Measurements from ENCODE around the gene CD58.

Gene CD58

GRCh38 chr1:116538544-116538943 is 32.3 kb downstream of the CD58 start:
- no peak for DNase-seq

DNA sequence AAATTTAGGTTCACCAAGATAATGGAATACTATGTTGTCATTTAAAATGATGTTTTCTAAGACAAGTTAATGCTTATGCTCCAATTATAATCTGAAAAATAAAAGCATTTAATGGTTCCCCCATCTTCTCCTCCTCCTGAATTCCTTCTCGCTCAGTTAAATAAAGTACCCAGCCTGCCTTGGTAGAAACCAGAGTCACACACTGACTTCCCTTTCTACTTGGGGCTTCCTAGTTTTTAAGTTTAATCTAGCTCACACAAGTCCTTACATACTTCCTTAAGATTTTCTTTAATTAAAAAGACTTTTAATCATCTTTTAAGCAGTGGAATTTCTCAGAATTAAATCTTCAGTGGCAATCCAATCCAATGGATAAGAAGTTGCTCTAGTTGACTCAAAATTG is 32.9 kb downstream of the CD58 start:
- no peak for DNase-seq

GRCh38 chr1:116537040-116537831 is 33.6 kb downstream of the CD58 start:
- DNase-seq = no peak

GRCh38 chr1:116534014-116534739 is 36.6 kb downstream of the CD58 start:
- no peak for DNase-seq

GRCh38 chr1:116533429-116533820 is 37.4 kb downstream of the CD58 start:
- DNase-seq = no peak

GRCh38 chr1:116532671-116533428 is 38.0 kb downstream of the CD58 start:
- DNase-seq = no peak

DNA sequence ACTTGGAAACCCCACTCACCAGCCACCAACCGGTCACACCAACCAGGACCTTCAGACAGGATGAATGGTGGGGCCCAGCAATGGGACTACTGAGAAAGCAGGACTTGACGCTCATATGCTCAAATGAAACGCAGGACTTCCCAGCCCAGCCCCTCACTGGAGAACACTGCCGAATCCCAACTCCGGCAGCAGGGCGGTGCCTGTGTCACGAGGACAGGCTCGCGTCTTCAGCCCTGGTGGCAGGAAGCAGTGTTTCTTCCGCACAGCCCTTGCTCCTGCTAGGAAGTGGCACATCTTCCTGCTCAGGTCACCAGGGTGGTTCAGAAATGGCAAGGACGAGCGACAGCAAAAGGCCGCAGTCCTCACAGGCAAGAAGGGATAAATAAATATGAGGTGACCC is 38.9 kb downstream of the CD58 start:
- DNase-seq = no peak

DNA sequence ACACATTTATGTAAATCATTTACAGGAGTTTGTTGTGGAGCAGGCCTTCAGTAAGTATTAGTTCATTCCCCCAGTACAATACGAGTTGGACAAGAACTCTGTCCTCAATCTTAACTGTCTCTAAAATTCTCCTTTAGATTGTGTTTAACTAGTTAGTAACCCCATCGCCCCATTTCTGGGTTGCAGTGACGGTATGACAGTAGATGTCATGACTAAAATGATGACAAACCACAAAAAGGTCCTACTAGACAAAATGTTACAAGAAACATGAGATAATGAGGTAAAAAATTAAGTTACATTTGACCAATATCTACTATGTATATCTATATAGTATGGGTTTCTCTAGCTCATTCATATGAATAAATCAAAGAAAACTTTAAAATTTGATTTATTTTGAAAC is 41.1 kb downstream of the CD58 start:
- DNase-seq = no peak

DNA sequence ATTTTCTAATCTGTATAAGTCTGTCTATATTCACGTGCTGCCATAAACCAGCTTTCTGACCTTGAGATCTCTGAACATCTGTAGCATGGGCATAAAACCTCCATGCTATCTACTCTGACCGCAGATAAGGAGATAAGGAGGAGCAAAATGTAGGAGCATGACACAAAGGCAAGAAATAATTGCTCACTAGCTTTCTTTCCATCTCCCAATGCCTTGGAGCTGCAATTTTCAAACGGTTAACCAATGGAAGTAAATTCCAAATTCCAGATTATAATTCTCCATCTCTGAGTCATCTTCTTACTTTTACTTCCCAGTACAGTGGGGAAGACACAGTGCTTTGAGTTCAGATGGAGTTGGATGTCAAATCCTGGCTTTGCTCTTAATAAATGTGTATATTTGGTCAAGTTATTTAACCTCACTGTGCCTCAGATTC is 41.6 kb downstream of the CD58 start:
- DNase-seq = no peak

- DNase-seq = no peak
Measured at GRCh38 chr1:116528329-116529083, 42.3 kb downstream of the CD58 start.

- no peak for DNase-seq
Measured at GRCh38 chr1:116525440-116525839, 45.4 kb downstream of the CD58 start.

GRCh38 chr1:116521186-116521585 is 49.6 kb downstream of the CD58 start:
- DNase-seq = no peak

- no peak for DNase-seq
Measured at GRCh38 chr1:116518400-116518799, 52.4 kb downstream of the CD58 start.

DNA sequence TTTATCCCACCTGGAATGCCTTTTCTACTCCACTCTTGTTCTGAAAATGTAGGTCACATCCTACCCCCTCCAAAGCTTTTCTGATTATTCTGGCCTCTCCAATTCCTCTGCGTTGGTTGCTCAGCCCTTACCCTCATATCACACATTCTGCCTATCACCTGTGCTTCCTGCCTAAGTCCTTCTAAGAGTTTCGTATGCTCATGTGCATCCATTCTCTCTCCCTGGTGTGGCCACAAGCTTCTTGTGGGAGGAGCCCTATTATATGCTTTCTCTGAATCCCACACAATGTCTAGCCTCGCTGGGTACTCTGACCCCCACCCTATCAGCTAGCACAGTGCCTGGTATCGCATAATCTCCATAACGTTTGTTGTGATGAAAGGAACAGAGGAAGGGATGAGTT is 54.2 kb downstream of the CD58 start:
- no peak for DNase-seq

DNA sequence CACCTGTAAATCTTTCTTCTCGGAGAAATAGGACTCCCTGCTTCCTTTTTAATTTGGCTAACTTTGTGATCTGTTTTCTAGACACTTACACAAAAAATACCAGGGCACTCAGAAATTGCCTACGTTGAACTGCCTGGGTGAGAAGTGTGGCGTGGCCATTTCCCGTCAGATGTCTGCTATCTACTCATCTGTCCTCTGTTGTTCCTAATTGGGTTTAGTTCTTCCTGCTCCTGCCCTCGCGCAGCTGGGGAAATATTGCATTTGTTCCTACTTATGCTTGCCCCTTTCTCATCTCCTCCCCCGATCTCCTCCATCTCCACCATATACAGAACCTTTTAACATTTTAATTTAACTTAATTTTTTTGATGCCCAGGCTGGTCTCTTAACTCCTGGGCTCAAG is 55.1 kb downstream of the CD58 start:
- DNase-seq = no peak

GRCh38 chr1:116514708-116515525 is 55.9 kb downstream of the CD58 start:
- peak; percentile 33 for DNase-seq

DNA sequence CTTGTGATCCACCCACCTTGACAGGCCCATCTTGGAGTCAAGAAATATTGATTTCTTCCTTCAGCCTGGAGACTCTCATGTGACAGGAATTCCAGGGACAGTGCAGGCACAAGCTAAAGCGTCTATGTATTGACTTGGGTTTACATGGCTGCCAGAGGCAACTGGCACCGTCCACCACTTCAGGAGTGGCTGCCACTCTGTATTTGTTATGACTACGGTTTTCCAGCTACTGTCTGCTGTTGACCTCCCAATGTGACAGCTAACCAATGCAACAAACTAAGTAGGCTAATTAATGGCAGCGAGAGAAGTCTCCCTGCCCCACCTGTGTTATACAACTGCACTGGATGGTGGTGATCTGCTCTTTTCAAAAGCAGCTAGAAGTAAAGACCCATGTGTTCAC is 56.9 kb downstream of the CD58 start:
- no peak for DNase-seq

- DNase-seq = no peak
Measured at GRCh38 chr1:116511459-116512019, 59.3 kb downstream of the CD58 start.

DNA sequence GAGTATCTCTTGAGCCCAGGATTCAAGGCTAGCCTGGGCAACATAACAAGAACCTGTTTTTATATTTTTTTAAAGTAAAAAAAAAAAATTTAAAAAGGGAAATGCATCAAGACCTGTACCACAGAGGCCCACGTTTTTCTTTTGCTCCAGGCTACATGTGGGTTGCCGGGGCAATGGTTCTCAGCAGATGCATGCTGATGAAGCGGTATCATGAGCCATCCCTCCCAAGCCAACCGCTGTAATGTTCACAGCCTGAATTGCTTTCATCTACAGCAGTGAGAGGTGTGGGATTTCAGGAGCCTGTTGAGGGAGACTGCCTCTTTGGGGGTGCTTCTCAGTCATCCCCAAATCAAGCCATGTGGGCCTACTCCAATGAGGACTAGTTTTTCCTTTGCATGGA is 60.5 kb downstream of the CD58 start:
- DNase-seq = no peak

- peak; percentile 86 for DNase-seq
Measured at GRCh38 chr1:116508984-116509980, 61.5 kb downstream of the CD58 start.

Data from hematopoietic multipotent progenitor cell treated with erythropoietin and hydrocortisone succinate and interleukin-3 and kit ligand, for 8 days (in vitro differentiated cells).